Stimulated activated CD4-positive, alpha-beta T cell treated with anti-CD3 and anti-CD28 coated beads, Interleukin-2, amount 100 ng/mL, for 4 hours (primary cell): Measurements from ENCODE around the gene RIMS4.

Source experiments
- DNase-seq: peaks from one replicate; pipeline ENCODE4 v3.0.0-alpha.2; 2020; ENCODE audit warnings: low read depth

RIMS4 gene

GRCh38 chr20:44810391-44811149 lies at the start of gene RIMS4:
Gene RIMS4 (minus strand): TSS chr20:44810546. CDS start chr20:44810271, 275 bp downstream.
- DNase-seq = no peak

GRCh38 chr20:44858606-44859360 lies 48.4 kb upstream of the RIMS4 start:
- no peak for DNase-seq

- DNase-seq = no peak
These were observed 46.6 kb upstream of the RIMS4 start for GRCh38 chr20:44856856-44857448.

- DNase-seq = no peak
These were observed 46.1 kb upstream of the RIMS4 start for GRCh38 chr20:44856442-44856841.

- no peak for DNase-seq
These were observed 41.2 kb upstream of the RIMS4 start for GRCh38 chr20:44851545-44851944.

- DNase-seq = no peak
These were observed 40.5 kb upstream of the RIMS4 start for GRCh38 chr20:44850837-44851236.

GRCh38 chr20:44850272-44850671 lies 39.9 kb upstream of the RIMS4 start:
- no peak for DNase-seq

GRCh38 chr20:44849703-44850102 lies 39.4 kb upstream of the RIMS4 start:
- no peak for DNase-seq

GRCh38 chr20:44848254-44849015 lies 38.1 kb upstream of the RIMS4 start:
- no peak for DNase-seq

- DNase-seq = no peak
These were observed 33.5 kb upstream of the RIMS4 start for GRCh38 chr20:44843876-44844275.

GRCh38 chr20:44841955-44842354 lies 31.6 kb upstream of the RIMS4 start:
- no peak for DNase-seq

GRCh38 chr20:44840826-44841225 lies 30.5 kb upstream of the RIMS4 start:
- DNase-seq = no peak

GRCh38 chr20:44839481-44839880 lies 29.1 kb upstream of the RIMS4 start:
- no peak for DNase-seq

GRCh38 chr20:44838521-44838920 lies 28.2 kb upstream of the RIMS4 start:
- DNase-seq = no peak

GRCh38 chr20:44837946-44838345 lies 27.6 kb upstream of the RIMS4 start:
- DNase-seq = no peak

- no peak for DNase-seq
These were observed 26.3 kb upstream of the RIMS4 start for GRCh38 chr20:44836601-44837120.

- no peak for DNase-seq
These were observed 25.4 kb upstream of the RIMS4 start for GRCh38 chr20:44835661-44836221.

GRCh38 chr20:44835116-44835515 lies 24.8 kb upstream of the RIMS4 start:
- no peak for DNase-seq

- DNase-seq = no peak
These were observed 24.3 kb upstream of the RIMS4 start for GRCh38 chr20:44834693-44835092.

GRCh38 chr20:44833437-44833836 lies 23.1 kb upstream of the RIMS4 start:
- no peak for DNase-seq

- DNase-seq = no peak
These were observed 22.4 kb upstream of the RIMS4 start for GRCh38 chr20:44832724-44833123.

- no peak for DNase-seq
These were observed 20.6 kb upstream of the RIMS4 start for GRCh38 chr20:44830995-44831394.
